Glomerular endothelial cell (primary cell): ENCODE data around the gene KRTDAP. TPM values are rescaled to one million over a fixed set of nuclear protein-coding genes. Genes with fewer than 3 reads are reported as not detected.

Source experiments
- DNase-seq: peaks from one replicate; pipeline ENCODE4 v3.0.0-alpha.2; 2011; ENCODE audit warnings: low read depth, low spot score; ENCODE audit errors: extremely low read depth
- total RNA-seq: library from RNA; depleted of rRNA; stranded (reverse); fragments of >200 nt; gene quantifications from 2 replicates; pipeline ENCODE4 v1.2.3, GENCODE V29; 2015

The KRTDAP gene
- total RNA-seq: not detected in 2 replicates

- DNase-seq: no peak
Observed at GRCh38 chr19:35490364-35490763, at the start of gene KRTDAP. KRTDAP (minus strand) TSS chr19:35490464; CDS start chr19:35490442, 22 bp downstream.

GRCh38 chr19:35539850-35540249 lies 49.6 kb upstream of the KRTDAP start:
- no peak for DNase-seq

GRCh38 chr19:35539314-35539713 lies 49.0 kb upstream of the KRTDAP start:
- DNase-seq: no peak

- DNase-seq: no peak
Observed at GRCh38 chr19:35534803-35535480, 44.7 kb upstream of the KRTDAP start.

GRCh38 chr19:35533822-35534392 lies 43.6 kb upstream of the KRTDAP start:
- no peak for DNase-seq

GRCh38 chr19:35533201-35533821 lies 43.0 kb upstream of the KRTDAP start, which contains the start of gene GAPDHS:
GAPDHS (plus strand) TSS chr19:35533456; CDS start chr19:35533528, 72 bp downstream.
- no peak for DNase-seq

GRCh38 chr19:35531291-35531690 lies 41.0 kb upstream of the KRTDAP start:
- no peak for DNase-seq

GRCh38 chr19:35529241-35530218 lies 39.3 kb upstream of the KRTDAP start:
- no peak for DNase-seq

- no peak for DNase-seq
Observed at GRCh38 chr19:35528218-35529038, 38.2 kb upstream of the KRTDAP start, which contains the start of gene SBSN. SBSN (minus strand) TSS chr19:35528311; CDS start chr19:35528281, 30 bp downstream.

GRCh38 chr19:35525873-35526272 lies 35.6 kb upstream of the KRTDAP start:
- no peak for DNase-seq

GRCh38 chr19:35524181-35524837 lies 34.0 kb upstream of the KRTDAP start:
- no peak for DNase-seq

GRCh38 chr19:35522745-35523327 lies 32.6 kb upstream of the KRTDAP start:
- no peak for DNase-seq

- no peak for DNase-seq
Observed at GRCh38 chr19:35521124-35521743, 31.0 kb upstream of the KRTDAP start.

GRCh38 chr19:35519291-35519690 lies 29.0 kb upstream of the KRTDAP start:
- no peak for DNase-seq

GRCh38 chr19:35518313-35518712 lies 28.0 kb upstream of the KRTDAP start:
- DNase-seq: no peak

GRCh38 chr19:35517342-35517741 lies 27.1 kb upstream of the KRTDAP start:
- DNase-seq: no peak

- no peak for DNase-seq
Observed at GRCh38 chr19:35516310-35516709, 26.0 kb upstream of the KRTDAP start.

GRCh38 chr19:35514282-35514809 lies 24.1 kb upstream of the KRTDAP start:
- no peak for DNase-seq
